ENCODE results near the gene PDXK.

DNA sequence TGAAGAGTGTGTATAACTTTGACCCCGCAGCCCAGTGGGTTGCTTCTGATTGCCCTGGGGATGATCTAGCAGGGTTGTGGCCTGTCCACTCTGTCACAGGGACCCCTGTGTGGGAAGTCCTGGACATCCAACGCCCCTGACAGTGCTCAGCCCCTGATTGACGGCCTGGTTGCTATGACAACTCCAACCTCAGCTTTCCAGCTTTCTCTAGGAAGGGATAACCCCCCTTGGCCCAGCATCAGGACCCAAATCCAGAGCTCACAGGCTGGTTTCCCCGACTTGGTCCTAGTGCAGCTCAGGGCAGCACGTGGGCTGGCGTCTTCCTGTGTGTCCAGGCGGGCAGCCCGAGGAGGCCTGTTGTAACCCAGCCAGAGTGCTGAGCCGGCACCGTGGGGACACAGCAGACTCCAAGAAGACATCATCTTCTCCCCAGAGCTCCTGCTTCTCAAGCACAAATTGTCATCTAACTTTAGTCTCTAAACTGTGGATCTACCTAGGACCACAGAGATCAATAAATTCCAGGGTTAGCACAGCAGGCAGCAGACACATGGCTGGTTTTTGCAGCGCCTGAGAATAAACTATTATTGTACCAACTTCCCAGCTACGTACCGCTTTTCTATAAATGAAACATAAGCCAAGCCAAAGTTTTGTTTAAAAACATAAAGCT lies 18.9 kb upstream of the PDXK start:
- TF ChIP-seq, protein P1, sequence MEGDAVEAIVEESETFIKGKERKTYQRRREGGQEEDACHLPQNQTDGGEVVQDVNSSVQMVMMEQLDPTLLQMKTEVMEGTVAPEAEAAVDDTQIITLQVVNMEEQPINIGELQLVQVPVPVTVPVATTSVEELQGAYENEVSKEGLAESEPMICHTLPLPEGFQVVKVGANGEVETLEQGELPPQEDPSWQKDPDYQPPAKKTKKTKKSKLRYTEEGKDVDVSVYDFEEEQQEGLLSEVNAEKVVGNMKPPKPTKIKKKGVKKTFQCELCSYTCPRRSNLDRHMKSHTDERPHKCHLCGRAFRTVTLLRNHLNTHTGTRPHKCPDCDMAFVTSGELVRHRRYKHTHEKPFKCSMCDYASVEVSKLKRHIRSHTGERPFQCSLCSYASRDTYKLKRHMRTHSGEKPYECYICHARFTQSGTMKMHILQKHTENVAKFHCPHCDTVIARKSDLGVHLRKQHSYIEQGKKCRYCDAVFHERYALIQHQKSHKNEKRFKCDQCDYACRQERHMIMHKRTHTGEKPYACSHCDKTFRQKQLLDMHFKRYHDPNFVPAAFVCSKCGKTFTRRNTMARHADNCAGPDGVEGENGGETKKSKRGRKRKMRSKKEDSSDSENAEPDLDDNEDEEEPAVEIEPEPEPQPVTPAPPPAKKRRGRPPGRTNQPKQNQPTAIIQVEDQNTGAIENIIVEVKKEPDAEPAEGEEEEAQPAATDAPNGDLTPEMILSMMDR (IDR thresholded peaks at IDR 0.05): no peak
- no peak for TF ChIP-seq POLR2A (IDR thresholded peaks at IDR 0.05)

Data from sigmoid colon (tissue), 3 donors.